NCI-H128 (cell line): ENCODE data around the gene BLOC1S3.

Experiments
- DNase-seq: peaks from one replicate; lab custom pipeline; 2025; ENCODE audit not compliant: unreplicated experiment; lab: John Stamatoyannopoulos, UW

Gene BLOC1S3

DNA sequence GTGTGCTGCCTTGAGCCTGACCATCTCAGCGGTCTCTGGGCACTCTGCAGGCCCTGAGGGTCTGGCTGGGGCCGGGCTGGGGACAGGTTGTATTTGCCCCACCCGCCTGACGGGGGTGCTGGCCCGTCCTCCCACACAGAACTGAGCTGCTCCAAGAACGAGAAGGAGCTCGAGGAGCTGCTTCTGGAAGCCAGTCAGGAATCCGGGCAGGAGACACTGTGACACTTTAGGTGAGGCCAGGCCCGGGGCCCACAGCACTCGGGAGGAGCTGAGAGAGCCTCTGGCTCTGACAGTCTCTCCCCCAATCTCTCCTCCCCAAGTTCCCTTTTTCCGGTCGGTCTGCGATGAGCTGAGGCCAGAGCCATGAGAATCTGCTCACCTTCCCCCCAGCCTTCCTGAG lies 32.3 kb upstream of the BLOC1S3 start:
- DNase-seq: no peak

- no peak for DNase-seq
Observed at GRCh38 chr19:45146741-45147205, 31.8 kb upstream of the BLOC1S3 start.

GRCh38 chr19:45147835-45148676 lies 30.5 kb upstream of the BLOC1S3 start:
- DNase-seq: no peak

GRCh38 chr19:45149129-45149528 lies 29.5 kb upstream of the BLOC1S3 start:
- DNase-seq: no peak

GRCh38 chr19:45150180-45150579 lies 28.4 kb upstream of the BLOC1S3 start:
- no peak for DNase-seq

DNA sequence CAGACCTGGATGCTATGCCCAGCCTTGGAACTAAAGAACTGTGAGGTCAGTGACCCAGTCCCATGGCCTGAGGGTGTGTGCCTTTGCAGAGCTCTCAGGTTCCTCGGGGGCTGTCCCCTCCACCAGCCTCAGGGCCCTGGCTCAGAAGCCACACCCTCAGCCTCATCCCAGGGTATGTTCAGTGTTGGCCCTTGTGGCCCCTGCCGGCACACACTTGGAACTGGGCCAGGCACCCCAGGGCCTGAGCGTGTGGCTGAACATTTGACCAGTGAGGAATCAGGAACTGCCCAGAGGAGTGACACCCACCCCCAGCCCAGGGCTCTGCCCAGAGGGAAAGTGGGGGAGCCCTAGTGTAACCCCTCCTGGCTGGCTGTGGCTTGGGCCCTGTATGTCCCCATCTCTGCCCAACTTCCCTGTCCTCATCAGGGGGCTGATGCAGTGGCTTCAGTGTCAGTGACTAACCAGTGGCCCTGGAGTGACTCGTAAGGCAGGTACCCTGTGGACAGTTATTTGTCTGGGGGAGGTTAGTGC lies 27.8 kb upstream of the BLOC1S3 start:
- DNase-seq: no peak

DNA sequence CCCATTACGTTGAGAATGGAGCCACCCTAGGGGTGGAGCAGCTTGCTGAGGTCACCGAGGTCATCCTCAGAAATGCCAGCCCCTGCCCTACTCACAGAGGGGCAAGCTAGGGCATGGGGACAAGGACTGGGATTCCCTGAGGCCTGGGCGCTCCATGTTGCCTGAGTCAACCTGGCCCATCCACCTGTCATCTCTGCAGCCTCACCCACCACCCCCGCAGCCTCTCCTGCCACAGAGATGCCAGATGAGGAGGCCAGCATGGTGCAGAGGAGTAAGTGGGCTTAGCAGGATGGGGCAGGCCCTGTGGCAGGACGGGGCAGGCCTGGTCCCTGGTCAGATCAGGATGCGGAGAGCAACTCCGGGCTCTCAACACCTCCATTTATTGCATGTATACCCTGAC lies 27.3 kb upstream of the BLOC1S3 start:
- no peak for DNase-seq

DNA sequence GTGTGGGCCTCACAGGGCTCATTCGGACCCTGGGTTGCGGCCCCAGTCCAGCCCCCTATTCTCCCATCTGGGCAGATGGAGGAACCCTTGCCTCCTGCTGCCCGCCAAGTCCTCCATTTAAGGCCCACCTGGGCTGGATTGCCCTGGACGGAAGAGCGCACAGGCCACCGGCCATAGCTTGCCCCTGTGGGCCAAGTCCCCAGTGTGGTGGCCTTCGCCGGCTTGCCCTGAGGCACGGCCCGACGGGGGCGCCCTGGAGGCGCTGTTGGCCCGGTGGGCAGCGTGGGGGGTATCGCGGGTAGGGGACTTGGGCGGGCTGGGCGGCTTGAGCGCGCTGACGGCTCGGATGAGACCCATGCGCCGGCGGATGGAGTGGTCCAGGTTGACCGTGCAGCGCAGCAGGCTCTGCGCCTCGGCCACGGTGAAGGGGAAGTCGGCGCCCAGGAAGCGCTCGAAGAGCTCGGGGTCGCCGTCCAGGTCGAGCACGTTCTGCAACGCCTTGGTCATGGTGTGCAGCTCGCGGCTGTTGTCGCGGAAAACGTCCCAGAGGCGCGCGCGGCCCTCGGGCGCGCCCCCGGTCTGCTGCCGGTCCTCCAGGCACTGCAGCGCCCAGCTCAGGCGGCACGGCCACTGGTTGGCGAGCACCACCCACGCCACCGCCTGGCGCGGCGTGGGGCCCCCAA lies 26.6 kb upstream of the BLOC1S3 start:
- no peak for DNase-seq

DNA sequence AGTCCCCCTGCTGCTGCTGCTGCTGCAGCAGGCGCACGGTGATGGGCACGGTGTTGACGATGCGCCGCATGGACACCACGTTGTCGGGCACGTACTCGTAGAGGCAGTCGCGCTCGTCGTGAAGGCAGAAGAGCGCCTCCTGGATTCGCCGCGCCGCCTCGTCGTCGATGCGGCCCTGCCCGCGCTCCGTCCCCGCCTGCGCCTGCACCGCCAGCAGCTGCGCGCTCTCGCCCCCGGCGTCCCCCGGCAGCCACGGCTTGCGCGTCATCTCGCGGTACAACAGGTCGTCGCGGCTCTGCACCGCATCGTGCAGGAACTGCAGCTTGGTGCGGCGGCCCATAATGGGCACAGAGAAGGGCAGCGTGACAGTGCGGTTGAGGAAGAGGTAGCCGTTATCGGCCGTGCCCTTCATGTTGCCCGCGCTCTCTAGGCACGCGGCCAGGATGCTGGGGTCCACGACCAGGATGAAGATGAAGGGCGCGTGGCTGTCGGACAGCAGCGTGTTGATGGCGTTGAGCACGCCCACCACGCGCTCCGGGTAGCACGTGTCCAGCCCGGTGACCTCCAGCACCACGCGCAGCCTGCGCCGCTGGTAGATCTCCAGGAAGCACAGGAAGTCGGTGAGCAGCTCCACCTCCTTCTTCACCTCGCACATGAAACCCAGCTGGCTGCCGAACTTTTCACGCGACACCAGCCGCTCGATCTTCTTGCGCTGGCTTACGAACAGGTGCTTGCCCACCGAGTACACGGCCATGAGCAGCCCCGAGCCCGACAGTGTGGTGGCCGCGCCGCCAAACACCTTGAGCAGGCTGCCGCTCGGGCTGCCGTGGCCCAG lies 25.9 kb upstream of the BLOC1S3 start:
- DNase-seq: no peak

GRCh38 chr19:45153339-45154063 lies 25.1 kb upstream of the BLOC1S3 start:
- DNase-seq: no peak

- DNase-seq: no peak
Observed at GRCh38 chr19:45154064-45154827, 24.3 kb upstream of the BLOC1S3 start.

- DNase-seq: no peak
Observed at GRCh38 chr19:45156011-45156630, 22.5 kb upstream of the BLOC1S3 start.

GRCh38 chr19:45156751-45157150 lies 21.8 kb upstream of the BLOC1S3 start:
- DNase-seq: no peak

- DNase-seq: no peak
Observed at GRCh38 chr19:45158503-45159209, 19.9 kb upstream of the BLOC1S3 start.

- DNase-seq: no peak
Observed at GRCh38 chr19:45159210-45159970, 19.2 kb upstream of the BLOC1S3 start.

DNA sequence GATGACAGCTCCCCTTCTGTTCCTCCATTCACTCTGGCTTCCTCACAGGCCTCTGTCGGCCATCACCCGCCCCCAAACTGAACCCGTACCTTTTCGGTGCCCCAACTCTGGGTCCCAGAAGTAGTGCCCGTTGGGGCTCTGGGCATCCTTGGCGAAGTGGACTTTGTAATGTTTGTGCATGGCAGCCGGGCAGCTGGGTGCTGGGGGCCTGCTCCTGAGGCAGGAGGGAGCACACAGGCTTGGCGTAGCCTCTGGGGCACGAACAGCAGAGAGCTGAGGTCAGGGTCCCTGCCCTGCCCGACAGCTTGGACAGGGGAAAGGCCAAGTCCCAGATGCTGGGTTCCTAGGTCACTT lies 18.6 kb upstream of the BLOC1S3 start:
- DNase-seq: no peak

DNA sequence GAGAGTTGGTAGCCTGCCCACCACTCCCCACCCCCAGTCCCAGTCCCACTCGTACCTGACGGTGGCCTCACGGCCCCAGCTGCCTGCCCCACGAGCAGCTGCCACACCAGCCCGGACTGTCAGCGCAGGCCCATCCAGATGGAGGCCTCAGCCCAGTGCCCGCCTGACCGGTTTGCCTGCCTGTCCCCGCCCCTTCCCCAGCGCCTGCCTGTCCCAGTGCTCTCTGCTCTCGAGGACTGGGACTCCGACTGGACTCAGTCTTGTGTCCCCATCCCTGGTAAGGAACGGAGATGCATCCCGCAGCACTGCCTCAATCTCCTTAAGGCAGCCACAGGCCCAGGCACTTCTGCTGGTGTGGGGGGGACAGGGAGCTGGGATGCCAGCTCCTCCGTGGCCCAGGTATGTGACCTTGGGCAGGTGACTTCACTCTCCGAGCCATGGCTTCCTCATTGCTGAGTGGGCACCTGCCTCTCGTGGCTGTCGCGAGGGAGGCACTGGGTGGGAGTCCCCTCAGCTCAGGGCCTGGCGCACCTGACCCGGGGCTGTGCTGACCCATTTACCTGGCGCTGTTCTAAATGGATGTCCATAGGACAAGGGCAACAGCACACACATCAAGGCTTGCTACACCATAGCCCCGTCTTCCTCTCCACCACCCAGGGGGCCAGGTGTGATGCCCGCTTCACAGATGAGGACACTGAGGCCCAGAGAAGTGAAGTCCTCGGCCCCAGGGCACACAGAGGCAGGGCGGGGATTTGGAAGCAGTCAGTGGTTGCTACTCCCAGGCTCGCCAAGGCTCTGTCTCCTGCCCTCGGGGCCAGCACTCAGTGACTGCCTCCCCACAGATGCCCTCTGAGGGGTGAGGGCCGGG lies 17.5 kb upstream of the BLOC1S3 start, which contains the start of gene NKPD1:
NKPD1 (minus strand) TSS at position 113 of the 868 bp plus-strand sequence. CDS start 832 bp downstream, outside the sequence.
- no peak for DNase-seq
